ENCODE results near the gene TPP1. TPM values are rescaled to one million over a fixed set of nuclear protein-coding genes. Genes with fewer than 3 reads are reported as not detected.
A peak's percentile ranks its signal among the peaks of the same experiment; 100 is the strongest.

Gene TPP1
- total and polyA plus RNA-seq, 10 of the 15 experiments (the other 5 are each of a cell fraction or from before 2014, with no cell fraction given): 7.5 to 64.6 (median 38.3) TPM

DNA sequence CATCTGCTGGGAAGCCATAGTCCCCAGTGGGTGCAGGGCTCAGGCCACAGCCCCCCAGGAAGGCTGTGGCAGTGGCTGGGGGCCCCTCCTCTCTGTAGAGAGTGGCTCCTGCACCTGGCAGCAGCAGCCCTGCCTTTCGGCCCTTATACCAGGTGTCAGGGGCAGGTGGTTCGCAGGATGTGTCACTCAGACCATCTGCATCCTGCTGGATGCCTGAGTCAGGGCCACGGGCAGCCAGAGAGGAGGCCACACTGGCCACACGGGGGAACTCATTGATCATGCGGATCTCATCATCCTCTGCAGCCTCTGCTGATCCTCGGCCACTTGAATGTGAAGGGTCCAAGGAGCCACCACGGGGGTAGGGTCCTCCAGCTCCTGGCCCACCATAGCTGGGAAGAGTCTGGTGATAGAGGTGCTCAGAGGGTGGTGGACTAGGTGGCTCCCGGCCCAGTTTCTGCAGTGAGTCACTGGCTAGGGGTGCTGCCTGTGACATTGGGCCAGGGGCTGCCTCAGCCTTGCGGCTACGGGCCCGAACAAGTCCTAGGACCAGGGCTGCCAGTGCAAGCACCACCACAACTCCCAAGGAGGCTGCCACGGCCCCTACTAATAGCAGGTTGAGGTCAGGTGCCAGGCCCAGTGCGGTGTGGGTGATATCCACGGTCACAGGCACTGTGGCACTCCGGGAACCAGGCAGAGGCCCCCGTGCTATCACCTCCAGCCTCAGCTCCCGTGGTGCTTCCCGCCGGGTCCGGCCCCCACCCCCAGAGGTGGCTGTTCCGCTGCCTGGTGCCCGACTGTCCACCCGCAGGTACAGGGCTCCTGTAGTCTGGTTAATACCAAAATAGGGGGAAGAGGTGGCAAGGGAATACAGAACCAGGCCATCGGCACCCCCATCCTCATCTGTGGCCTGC lies 3.3 kb upstream of the TPP1 start:
- Histone ChIP-seq H3K4me3 (no peak overlapping the region), H3K4me1 (ENCODE audit: control insufficient read depth, insufficient read depth, low read length) (peaks cover 7% of the 10 kb centered on the region), H3K4me2 (ENCODE audit: control insufficient read depth, insufficient read depth) (no peak overlapping the region), H3K9me3 (replicated peaks; ENCODE audit: control insufficient read depth, insufficient read depth, low read length) (no peaks in the 10 kb centered on the region), H3K9ac (ENCODE audit: control insufficient read depth, insufficient read depth, low read length) (no peak overlapping the region), H3K79me2 (ENCODE audit: control insufficient read depth, insufficient read depth, low read length) (peaks cover 9% of the 10 kb centered on the region), H3K36me3 (ENCODE audit: control insufficient read depth in 2 of 2, insufficient read depth in 2 of 2, low read length in 1 of 2) (no peaks in the 10 kb centered on the region), H3K27ac (ENCODE audit: control insufficient read depth, insufficient read depth) (no peak overlapping the region), H4K20me1 (ENCODE audit: control insufficient read depth, insufficient read depth) (no peaks in the 10 kb centered on the region), H2AFZ (ENCODE audit: control insufficient read depth, low read depth, low read length) (no peak overlapping the region), H3K27me3 (replicated peaks in 1 of 2; ENCODE audit: control insufficient read depth in 2 of 2, insufficient read depth in 2 of 2, low read length in 1 of 2) (no peaks in the 10 kb centered on the region)
- DNase-seq (ENCODE audit: low read depth, low spot score) (no peak), FAIRE-seq (no peak), ATAC-seq (no peak)
- BruUV-seq (replicated peaks): no TSS peak
- CTCF ChIA-PET: interaction anchor here (0.6 to 3.1 kb wide), 4 partner anchors 10 to 116 kb away, joined by 3 to 13 read pairs (median 4); partner anchors contain the start of gene TAF10
- WGBS (ENCODE audit: insufficient coverage, insufficient replicate concordance, low lambda C conversion rate, missing lambda C conversion rate): 48% methylated on average over 24 of the region's 24 CpGs
- TF ChIP-seq, protein P1, sequence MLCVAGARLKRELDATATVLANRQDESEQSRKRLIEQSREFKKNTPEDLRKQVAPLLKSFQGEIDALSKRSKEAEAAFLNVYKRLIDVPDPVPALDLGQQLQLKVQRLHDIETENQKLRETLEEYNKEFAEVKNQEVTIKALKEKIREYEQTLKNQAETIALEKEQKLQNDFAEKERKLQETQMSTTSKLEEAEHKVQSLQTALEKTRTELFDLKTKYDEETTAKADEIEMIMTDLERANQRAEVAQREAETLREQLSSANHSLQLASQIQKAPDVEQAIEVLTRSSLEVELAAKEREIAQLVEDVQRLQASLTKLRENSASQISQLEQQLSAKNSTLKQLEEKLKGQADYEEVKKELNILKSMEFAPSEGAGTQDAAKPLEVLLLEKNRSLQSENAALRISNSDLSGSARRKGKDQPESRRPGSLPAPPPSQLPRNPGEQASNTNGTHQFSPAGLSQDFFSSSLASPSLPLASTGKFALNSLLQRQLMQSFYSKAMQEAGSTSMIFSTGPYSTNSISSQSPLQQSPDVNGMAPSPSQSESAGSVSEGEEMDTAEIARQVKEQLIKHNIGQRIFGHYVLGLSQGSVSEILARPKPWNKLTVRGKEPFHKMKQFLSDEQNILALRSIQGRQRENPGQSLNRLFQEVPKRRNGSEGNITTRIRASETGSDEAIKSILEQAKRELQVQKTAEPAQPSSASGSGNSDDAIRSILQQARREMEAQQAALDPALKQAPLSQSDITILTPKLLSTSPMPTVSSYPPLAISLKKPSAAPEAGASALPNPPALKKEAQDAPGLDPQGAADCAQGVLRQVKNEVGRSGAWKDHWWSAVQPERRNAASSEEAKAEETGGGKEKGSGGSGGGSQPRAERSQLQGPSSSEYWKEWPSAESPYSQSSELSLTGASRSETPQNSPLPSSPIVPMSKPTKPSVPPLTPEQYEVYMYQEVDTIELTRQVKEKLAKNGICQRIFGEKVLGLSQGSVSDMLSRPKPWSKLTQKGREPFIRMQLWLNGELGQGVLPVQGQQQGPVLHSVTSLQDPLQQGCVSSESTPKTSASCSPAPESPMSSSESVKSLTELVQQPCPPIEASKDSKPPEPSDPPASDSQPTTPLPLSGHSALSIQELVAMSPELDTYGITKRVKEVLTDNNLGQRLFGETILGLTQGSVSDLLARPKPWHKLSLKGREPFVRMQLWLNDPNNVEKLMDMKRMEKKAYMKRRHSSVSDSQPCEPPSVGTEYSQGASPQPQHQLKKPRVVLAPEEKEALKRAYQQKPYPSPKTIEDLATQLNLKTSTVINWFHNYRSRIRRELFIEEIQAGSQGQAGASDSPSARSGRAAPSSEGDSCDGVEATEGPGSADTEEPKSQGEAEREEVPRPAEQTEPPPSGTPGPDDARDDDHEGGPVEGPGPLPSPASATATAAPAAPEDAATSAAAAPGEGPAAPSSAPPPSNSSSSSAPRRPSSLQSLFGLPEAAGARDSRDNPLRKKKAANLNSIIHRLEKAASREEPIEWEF (IDR thresholded peaks at IDR 0.05; ENCODE audit: insufficient replicate concordance, low read depth, low read length): no peak
- 0 out of 2 replicates have a peak, but pooled peaks have one; percentile 18 for TF ChIP-seq TCF12 (IDR thresholded peaks at IDR 0.05; ENCODE audit: low read depth, low read length)
- SMC1A ChIA-PET (ENCODE audit: uncharacterized antibody, unreplicated experiment): interaction anchor here (1.1 kb wide), 1 partner anchor 220 kb away, joined by 3 read pairs; no protein-coding TSS in a partner anchor
- POLR2A ChIA-PET: interaction anchor here (0.9 to 9.1 kb wide), 2 partner anchors 13 to 18 kb away, joined by 3 to 85 read pairs; partner anchors contain the start of gene TAF10
- in situ Hi-C loops (cut with MboI) (no loop called here), intact Hi-C loops (cut with micrococcal nuclease; ENCODE audit: unreplicated experiment) (no loop called here)
- RAD21 ChIA-PET (ENCODE audit: unreplicated experiment): no interaction called here

Measured in GM12878 (cell line).